K562 (cell line): ENCODE measurements around the gene LHCGR. TPM values are rescaled to one million over a fixed set of nuclear protein-coding genes. Genes with fewer than 3 reads are reported as not detected.

ENCODE experiments used
- ATAC-seq: fragments of 200-7000 bp; cut with Tn5 transposase; 3 replicates; pipeline ENCODE4 v1.9.1; 2020; ENCODE audit warnings: moderate library complexity
- BruUV-seq: library from RNA; stranded (reverse); fragments of 400-500 nt; replicated peaks from 2 replicates; lab custom pipeline; 2021; lab: Mats Ljungman, UMichigan
- CTCF ChIA-PET: fragments of 300-600 bp; formaldehyde crosslinking; extraction: SDS; loops from one replicate; lab custom pipeline; 2021; ENCODE audit warnings: low intra/inter-chr PET ratio; lab: Yijun Ruan, JAX
- POLR2A ChIA-PET: fragments of 300-600, 350-650 bp; sonication (Branson Sonifier 250); formaldehyde crosslinking; extraction: SDS; loops from one replicate; lab custom pipeline; 2021; ENCODE audit warnings: antibody characterized with exemption, inconsistent platforms; lab: Yijun Ruan, JAX
- DNase-seq, 4 experiments: peaks; one replicate each; pipeline versions ENCODE4 v3.0.0 to v3.0.0-alpha.2; 2011 to 2018; ENCODE audit warnings: low spot score in 3 of 4, mixed read lengths in 3 of 4; ENCODE audit errors: extremely low read depth in 1 of 4
- FAIRE-seq: peaks from 2 replicates; lab custom pipeline; 2011; peaks lifted over from hg19 to GRCh38; lab: Jason Lieb, UNC
- H2AFZ ChIP-seq: 2 replicates; pipeline ENCODE4 v1.6.0; 2011; ENCODE audit warnings: low read depth, low read length, control low read depth, inconsistent platforms
- H3K27ac ChIP-seq: fragments of 200-600 bp; 3 replicates; pipeline ENCODE4 v1.8.0; 2011; ENCODE audit warnings: low read depth, mild to moderate bottlenecking, control low read depth, inconsistent platforms, low read length, moderate library complexity, mixed read lengths; ENCODE audit errors: extremely low read depth
- H3K27me3 ChIP-seq, 2 experiments: fragments of 300-600 bp in 1 of 2; 2 replicates in 1 of 2; 3 replicates in 1 of 2; pipeline versions ENCODE4 v1.6.0 to v1.8.0; 2011; ENCODE audit warnings: inconsistent platforms in 2 of 2, low read length in 2 of 2, mild to moderate bottlenecking in 1 of 2, mixed read lengths in 1 of 2, moderate library complexity in 1 of 2; ENCODE audit not compliant: control insufficient read depth in 2 of 2, insufficient read depth in 2 of 2
- H3K36me3 ChIP-seq: fragments of 300-600 bp; 3 replicates; pipeline ENCODE4 v1.8.0; 2011; ENCODE audit warnings: mild to moderate bottlenecking, low read length, inconsistent platforms; ENCODE audit not compliant: control insufficient read depth, insufficient read depth
- H3K4me1 ChIP-seq, 2 experiments: fragments of 200-600 bp in 1 of 2; replicated peaks in 1 of 2; 2 replicates in 1 of 2; 3 replicates in 1 of 2; pipeline versions ENCODE4 v1.5.1 to v1.8.0; 2011; ENCODE audit warnings: inconsistent platforms in 2 of 2, low read length in 2 of 2, mild to moderate bottlenecking in 1 of 2, mixed read lengths in 1 of 2, moderate library complexity in 1 of 2; ENCODE audit not compliant: control insufficient read depth in 2 of 2, insufficient read depth in 2 of 2
- H3K4me2 ChIP-seq: 2 replicates; pipeline ENCODE4 v1.6.1; 2011; ENCODE audit warnings: low read length, control low read depth, inconsistent platforms, mixed read lengths; ENCODE audit not compliant: insufficient read depth
- H3K4me3 ChIP-seq: fragments of 200-600 bp; sonication (generic), shearing (Covaris generic); 2 replicates; pipeline ENCODE4 v1.5.1; 2016; ENCODE audit warnings: control low read depth, inconsistent platforms
- H3K79me2 ChIP-seq: fragments of 200-600 bp; 3 replicates; pipeline ENCODE4 v1.8.0; 2011; ENCODE audit warnings: low read length, inconsistent platforms; ENCODE audit not compliant: control insufficient read depth, insufficient read depth
- H3K9ac ChIP-seq, 2 experiments: 2 replicates each; pipeline versions ENCODE4 v1.6.0 to v1.6.1; 2011; ENCODE audit warnings: low read depth in 2 of 2, low read length in 2 of 2, control low read depth in 1 of 2, inconsistent platforms in 1 of 2, mild to moderate bottlenecking in 1 of 2, mixed read lengths in 1 of 2; ENCODE audit not compliant: insufficient read depth in 1 of 2
- H3K9me1 ChIP-seq: one replicate; pipeline ENCODE4 v1.6.0; 2011; ENCODE audit warnings: inconsistent platforms, mild to moderate bottlenecking, low read length, moderate library complexity; ENCODE audit not compliant: control insufficient read depth, insufficient read depth
- H3K9me3 ChIP-seq: replicated peaks from 2 replicates; pipeline ENCODE4 v1.5.1; 2011; ENCODE audit warnings: low read depth, low read length, inconsistent platforms; ENCODE audit not compliant: control insufficient read depth, insufficient read depth
- H4K20me1 ChIP-seq: replicated peaks from 2 replicates; pipeline ENCODE4 v1.6.1; 2011; ENCODE audit warnings: low read length, inconsistent platforms, mixed read lengths; ENCODE audit not compliant: control insufficient read depth, insufficient read depth
- CEBPB ChIP-seq: fragments of 450-650 bp; IDR thresholded peaks from 2 replicates; pipeline ENCODE4 v1.6.1; 2016; ENCODE audit warnings: missing genetic modification characterization, missing compliant biosample characterization
- CREM ChIP-seq: IDR thresholded peaks from 2 replicates; pipeline ENCODE4 v1.6.1; 2014; ENCODE audit warnings: antibody characterized with exemption, low read depth
- FOXK1 ChIP-seq: sonication (generic); formaldehyde crosslinking; IDR thresholded peaks from 2 replicates; pipeline ENCODE4 v1.8.0; 2022; ENCODE audit warnings: missing genetic modification reagents, mild to moderate bottlenecking, borderline replicate concordance
- MED1 ChIP-seq: sonication (generic); formaldehyde crosslinking; IDR thresholded peaks from 2 replicates; pipeline ENCODE4 v1.8.1; 2023; ENCODE audit warnings: missing genetic modification reagents, borderline replicate concordance
- PHTF2 ChIP-seq: fragments of 250-450 bp; sonication (Bioruptor Pico); IDR thresholded peaks from 2 replicates; pipeline ENCODE4 v1.5.0; 2021; ENCODE audit warnings: mild to moderate bottlenecking
- POLR3G ChIP-seq: IDR thresholded peaks from 2 replicates; pipeline ENCODE4 v1.6.1; 2011; ENCODE audit not compliant: insufficient read length, insufficient replicate concordance; ENCODE audit errors: extremely low read depth
- SPI1 ChIP-seq: IDR thresholded peaks from 2 replicates; pipeline ENCODE4 v1.6.1; 2011; ENCODE audit warnings: low read depth, low read length, control low read depth, borderline replicate concordance
- ZNF143 ChIP-seq: sonication (generic); formaldehyde crosslinking; IDR thresholded peaks from 2 replicates; pipeline ENCODE4 v1.9.0; 2022; ENCODE audit warnings: mild to moderate bottlenecking, missing genetic modification reagents
- ZNF23 ChIP-seq: fragments of 250-450 bp; sonication (Bioruptor Pico); IDR thresholded peaks from 2 replicates; pipeline ENCODE4 v1.4.0; 2020; ENCODE audit warnings: mild to moderate bottlenecking
- ZNF384 ChIP-seq: IDR thresholded peaks from 2 replicates; pipeline ENCODE4 v1.6.1; 2012; ENCODE audit warnings: low read depth, low read length, improper control_type of control experiment
- in situ Hi-C: fragments of 300-500 bp; cut with MboI; formaldehyde crosslinking; loops from 4 replicates; pipeline ENCODE4 v1.15.0; 2018; ENCODE audit warnings: inconsistent platforms, mixed read lengths
- intact Hi-C: fragments of 100-400 bp; cut with micrococcal nuclease; formaldehyde crosslinking; loops from 2 replicates; pipeline ENCODE4 v1.14.2; 2022
- polyA plus RNA-seq, 8 experiments: library from polyadenylated mRNA; depleted of rRNA in 4 of 8; stranded (reverse) in 5 of 8; unstranded in 3 of 8; fragments of >200 nt; fragmentation: Nextera tagmentation in 2 of 8; fragmentation: Illumina TruSeq in 1 of 8; extraction: Ambion mirVana in 2 of 8; extraction: Trizol in 1 of 8; gene quantifications; 2 replicates each; pipeline versions ENCODE4 v1.2.1 to v1.2.3, GENCODE V29; 2011 to 2014; ENCODE audit warnings: inconsistent platforms in 1 of 8, missing spikeins in 1 of 8
- total RNA-seq, 7 experiments: library from RNA; depleted of rRNA in 6 of 7; stranded (reverse); fragments of >200 nt in 6 of 7; fragmentation: Illumina TruSeq in 2 of 7; extraction: Trizol in 2 of 7; gene quantifications; 2 replicates each; pipeline versions ENCODE4 v1.2.1 to v1.2.3, GENCODE V29; 2011 to 2021; ENCODE audit warnings: low replicate concordance in 1 of 7
- TF ChIP-seq, protein P1 (sequence below): sonication (generic); formaldehyde crosslinking; IDR thresholded peaks from 2 replicates; pipeline ENCODE4 v1.8.0; 2022; ENCODE audit warnings: mild to moderate bottlenecking, missing genetic modification reagents
- TF ChIP-seq, protein P2 (sequence below), 2 experiments: fragments of 200-800 bp in 1 of 2; sonication (Bioruptor generic) in 1 of 2; sonication (generic) in 1 of 2; formaldehyde crosslinking in 1 of 2; IDR thresholded peaks in 1 of 2; conservative IDR thresholded peaks in 1 of 2; 2 replicates each; pipeline versions ENCODE4 v1.5.0 to v1.6.1; 2016 to 2020; ENCODE audit warnings: missing compliant biosample characterization in 1 of 2, missing genetic modification characterization in 1 of 2, missing genetic modification reagents in 1 of 2
- TF ChIP-seq, protein P3 (sequence below): fragments of 200-400 bp; formaldehyde crosslinking; IDR thresholded peaks from 2 replicates; pipeline ENCODE4 v1.6.1; 2017; ENCODE audit warnings: mild to moderate bottlenecking, low read depth, low read length, moderate library complexity

Gene LHCGR
- total and polyA plus RNA-seq, 9 of the 15 experiments (the other 6 are each of a cell fraction or from before 2014, with no cell fraction given), result not detected

- H4K20me1 ChIP-seq, result no peaks in the 10 kb centered on the region
- ChIA-PET CTCF (no interaction called here), POLR2A (no interaction called here)
- no peak overlapping the region for H3K27ac ChIP-seq
- H3K9me1 ChIP-seq, result no peaks in the 10 kb centered on the region
- FAIRE-seq (no peak), DNase-seq (no peak), ATAC-seq (no peak)
- peaks cover 0 to 4% of the 10 kb centered on the region in 2 experiments; a peak in 1 of 5 replicates for H3K4me1 ChIP-seq
- no peaks in the 10 kb centered on the region for H3K79me2 ChIP-seq
- no peak overlapping the region for H3K4me3 ChIP-seq
- intact Hi-C loops, result no loop called here
- H3K27me3 ChIP-seq, result no peaks in the 10 kb centered on the region
- no peak overlapping the region for H2AFZ ChIP-seq
- no peaks in the 10 kb centered on the region for H3K36me3 ChIP-seq
- H3K9me3 ChIP-seq, result no peaks in the 10 kb centered on the region
- no peak overlapping the region for H3K9ac ChIP-seq
- no peak overlapping the region for H3K4me2 ChIP-seq
- in situ Hi-C loops, result no loop called here
- TF ChIP-seq, protein P1, sequence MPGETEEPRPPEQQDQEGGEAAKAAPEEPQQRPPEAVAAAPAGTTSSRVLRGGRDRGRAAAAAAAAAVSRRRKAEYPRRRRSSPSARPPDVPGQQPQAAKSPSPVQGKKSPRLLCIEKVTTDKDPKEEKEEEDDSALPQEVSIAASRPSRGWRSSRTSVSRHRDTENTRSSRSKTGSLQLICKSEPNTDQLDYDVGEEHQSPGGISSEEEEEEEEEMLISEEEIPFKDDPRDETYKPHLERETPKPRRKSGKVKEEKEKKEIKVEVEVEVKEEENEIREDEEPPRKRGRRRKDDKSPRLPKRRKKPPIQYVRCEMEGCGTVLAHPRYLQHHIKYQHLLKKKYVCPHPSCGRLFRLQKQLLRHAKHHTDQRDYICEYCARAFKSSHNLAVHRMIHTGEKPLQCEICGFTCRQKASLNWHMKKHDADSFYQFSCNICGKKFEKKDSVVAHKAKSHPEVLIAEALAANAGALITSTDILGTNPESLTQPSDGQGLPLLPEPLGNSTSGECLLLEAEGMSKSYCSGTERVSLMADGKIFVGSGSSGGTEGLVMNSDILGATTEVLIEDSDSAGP (CRISPR knock-in tag), result no peak
- TF ChIP-seq PHTF2, result no peak
- no peak for TF ChIP-seq ZNF23 (CRISPR knock-in tag)
- TF ChIP-seq ZNF384, result no peak
- TF ChIP-seq CREM, result no peak
- TF ChIP-seq, protein P2, sequence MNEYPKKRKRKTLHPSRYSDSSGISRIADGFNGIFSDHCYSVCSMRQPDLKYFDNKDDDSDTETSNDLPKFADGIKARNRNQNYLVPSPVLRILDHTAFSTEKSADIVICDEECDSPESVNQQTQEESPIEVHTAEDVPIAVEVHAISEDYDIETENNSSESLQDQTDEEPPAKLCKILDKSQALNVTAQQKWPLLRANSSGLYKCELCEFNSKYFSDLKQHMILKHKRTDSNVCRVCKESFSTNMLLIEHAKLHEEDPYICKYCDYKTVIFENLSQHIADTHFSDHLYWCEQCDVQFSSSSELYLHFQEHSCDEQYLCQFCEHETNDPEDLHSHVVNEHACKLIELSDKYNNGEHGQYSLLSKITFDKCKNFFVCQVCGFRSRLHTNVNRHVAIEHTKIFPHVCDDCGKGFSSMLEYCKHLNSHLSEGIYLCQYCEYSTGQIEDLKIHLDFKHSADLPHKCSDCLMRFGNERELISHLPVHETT (CRISPR knock-in tag; conservative IDR thresholded peaks at IDR 0.05 in 1 of 2, IDR thresholded peaks at IDR 0.05 in 1 of 2), result no peak
- no peak for TF ChIP-seq FOXK1 (CRISPR knock-in tag)
- TF ChIP-seq MED1, result no peak
- no peak for TF ChIP-seq ZNF143 (CRISPR knock-in tag)
- no peak for TF ChIP-seq CEBPB (tag)
- TF ChIP-seq, protein P3, sequence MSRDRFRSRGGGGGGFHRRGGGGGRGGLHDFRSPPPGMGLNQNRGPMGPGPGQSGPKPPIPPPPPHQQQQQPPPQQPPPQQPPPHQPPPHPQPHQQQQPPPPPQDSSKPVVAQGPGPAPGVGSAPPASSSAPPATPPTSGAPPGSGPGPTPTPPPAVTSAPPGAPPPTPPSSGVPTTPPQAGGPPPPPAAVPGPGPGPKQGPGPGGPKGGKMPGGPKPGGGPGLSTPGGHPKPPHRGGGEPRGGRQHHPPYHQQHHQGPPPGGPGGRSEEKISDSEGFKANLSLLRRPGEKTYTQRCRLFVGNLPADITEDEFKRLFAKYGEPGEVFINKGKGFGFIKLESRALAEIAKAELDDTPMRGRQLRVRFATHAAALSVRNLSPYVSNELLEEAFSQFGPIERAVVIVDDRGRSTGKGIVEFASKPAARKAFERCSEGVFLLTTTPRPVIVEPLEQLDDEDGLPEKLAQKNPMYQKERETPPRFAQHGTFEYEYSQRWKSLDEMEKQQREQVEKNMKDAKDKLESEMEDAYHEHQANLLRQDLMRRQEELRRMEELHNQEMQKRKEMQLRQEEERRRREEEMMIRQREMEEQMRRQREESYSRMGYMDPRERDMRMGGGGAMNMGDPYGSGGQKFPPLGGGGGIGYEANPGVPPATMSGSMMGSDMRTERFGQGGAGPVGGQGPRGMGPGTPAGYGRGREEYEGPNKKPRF, result no peak
- no peak for TF ChIP-seq POLR3G
- no peak for TF ChIP-seq SPI1
- no TSS peak for BruUV-seq
Measured at GRCh38 chr2:48695991-48696390, 59.5 kb downstream of the LHCGR start.
